Dermis microvascular lymphatic vessel endothelial cell (primary cell): ENCODE results near the gene ZNF416. TPM values are rescaled to one million over a fixed set of nuclear protein-coding genes. Genes with fewer than 3 reads are reported as not detected.

Source experiments
- DNase-seq, 2 donors: peaks; one replicate each; pipeline versions ENCODE4 v3.0.0 to v3.0.0-alpha.2; 2010; ENCODE audit warnings: low read depth in 2 of 2
- total RNA-seq: library from RNA; depleted of rRNA; stranded (reverse); fragments of >200 nt; gene quantifications from 2 replicates; pipeline ENCODE4 v1.2.1, GENCODE V29; 2014

ZNF416 gene
- total RNA-seq, 1 donor from 2014 or later = 2.7 TPM

DNA sequence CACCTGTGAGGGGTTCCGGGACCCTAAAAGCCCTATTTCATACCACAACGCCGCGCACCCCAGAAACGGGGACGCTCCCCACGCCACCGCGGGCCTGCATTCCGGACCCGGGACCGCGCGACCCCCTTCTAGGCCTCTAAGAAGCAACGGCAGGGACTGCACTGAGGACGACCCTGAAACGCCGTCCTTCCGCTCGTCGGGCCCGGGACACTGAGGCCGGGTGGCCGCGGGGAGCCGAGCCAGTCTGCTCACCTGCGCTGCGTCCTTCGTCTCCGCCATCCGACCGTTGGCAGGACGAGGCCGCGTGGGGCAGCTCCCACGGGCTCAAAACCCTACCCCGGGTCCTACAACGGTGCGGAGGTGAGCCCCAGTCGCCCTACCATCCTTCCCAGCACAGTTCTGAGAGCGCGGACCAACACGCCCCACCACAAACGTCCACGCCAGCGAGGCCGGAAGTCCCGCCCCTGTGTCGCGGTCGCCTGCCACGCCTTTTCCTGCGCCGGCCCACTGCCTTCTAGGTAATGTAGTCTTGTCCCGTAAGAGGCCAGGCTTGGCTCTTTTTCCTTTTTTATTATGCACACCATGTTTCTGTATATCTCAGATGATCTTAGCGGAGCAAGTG, 19.2 kb downstream of the ZNF416 start, which contains the start of gene ZNF550:
TSS of gene ZNF550 (minus strand) at position 460 of the 622 bp plus-strand sequence. CDS start at position 279, 181 bp downstream.
- DNase-seq = peak; percentile 72 to 91

DNA sequence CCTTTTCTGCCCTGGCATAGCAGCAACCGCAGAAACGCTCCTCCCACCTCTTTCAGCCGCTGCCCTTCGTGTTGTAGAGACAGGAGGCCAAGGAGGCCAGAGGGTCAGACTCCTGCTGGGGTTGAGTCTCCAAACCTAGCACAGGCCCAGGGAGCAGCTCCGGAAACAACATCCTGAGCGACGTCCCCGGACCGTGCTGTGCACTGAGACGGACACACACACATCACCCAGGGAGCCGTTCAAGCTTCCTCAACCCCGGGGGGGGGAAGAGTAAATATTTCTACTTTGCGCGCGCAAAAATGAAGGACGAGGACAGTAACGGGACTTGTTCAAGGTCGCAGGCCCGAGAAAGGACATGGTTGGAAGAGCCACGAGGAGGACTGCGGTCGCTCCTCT, 19.7 kb downstream of the ZNF416 start:
- DNase-seq = peak in 1 of 2 donors; percentile 28

GRCh38 chr19:57558525-57558924, 20.2 kb downstream of the ZNF416 start:
- peak in 1 of 2 donors; percentile 14 for DNase-seq

DNA sequence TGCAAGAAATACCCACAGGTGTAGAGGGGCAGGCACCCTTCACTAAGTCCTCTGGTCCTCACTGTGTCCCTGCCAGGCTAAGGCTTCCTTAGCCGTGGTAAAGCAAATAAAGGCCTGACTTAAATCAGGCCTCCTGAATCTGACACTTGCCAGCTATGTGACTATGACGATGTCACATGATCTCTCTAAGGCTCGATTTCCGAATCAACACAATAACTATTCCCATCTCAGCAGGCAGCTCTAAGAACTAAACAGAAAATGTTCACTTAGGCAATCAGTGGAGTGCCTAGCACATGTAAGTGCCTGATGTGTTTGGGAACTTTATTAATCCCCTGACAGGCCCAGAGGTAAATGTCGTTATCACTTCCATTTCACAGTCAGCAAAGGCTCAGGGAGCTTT, 21.1 kb downstream of the ZNF416 start:
- no peak for DNase-seq

DNA sequence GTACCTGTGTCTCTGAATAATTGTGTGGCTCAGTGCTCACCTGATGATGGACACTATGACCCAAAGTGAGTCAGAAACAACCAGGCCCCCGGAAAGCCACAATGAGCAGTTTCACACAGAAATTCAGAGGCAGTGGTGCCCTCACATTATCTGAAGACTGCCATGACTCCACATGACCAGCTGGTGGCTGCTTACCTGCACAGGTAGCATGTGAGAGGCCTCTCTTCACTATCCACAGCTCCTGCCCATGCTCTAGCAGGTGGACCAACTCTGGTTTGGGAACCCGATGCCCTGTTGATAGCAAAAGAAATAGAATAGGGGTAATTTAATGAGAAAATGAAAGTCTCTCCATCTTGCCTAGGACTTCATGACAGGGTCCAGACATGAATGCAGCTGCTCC, 26.3 kb downstream of the ZNF416 start:
- DNase-seq = no peak

GRCh38 chr19:57546513-57546912, 32.2 kb downstream of the ZNF416 start:
- no peak for DNase-seq

GRCh38 chr19:57537953-57538547, 40.7 kb downstream of the ZNF416 start:
- no peak for DNase-seq

DNA sequence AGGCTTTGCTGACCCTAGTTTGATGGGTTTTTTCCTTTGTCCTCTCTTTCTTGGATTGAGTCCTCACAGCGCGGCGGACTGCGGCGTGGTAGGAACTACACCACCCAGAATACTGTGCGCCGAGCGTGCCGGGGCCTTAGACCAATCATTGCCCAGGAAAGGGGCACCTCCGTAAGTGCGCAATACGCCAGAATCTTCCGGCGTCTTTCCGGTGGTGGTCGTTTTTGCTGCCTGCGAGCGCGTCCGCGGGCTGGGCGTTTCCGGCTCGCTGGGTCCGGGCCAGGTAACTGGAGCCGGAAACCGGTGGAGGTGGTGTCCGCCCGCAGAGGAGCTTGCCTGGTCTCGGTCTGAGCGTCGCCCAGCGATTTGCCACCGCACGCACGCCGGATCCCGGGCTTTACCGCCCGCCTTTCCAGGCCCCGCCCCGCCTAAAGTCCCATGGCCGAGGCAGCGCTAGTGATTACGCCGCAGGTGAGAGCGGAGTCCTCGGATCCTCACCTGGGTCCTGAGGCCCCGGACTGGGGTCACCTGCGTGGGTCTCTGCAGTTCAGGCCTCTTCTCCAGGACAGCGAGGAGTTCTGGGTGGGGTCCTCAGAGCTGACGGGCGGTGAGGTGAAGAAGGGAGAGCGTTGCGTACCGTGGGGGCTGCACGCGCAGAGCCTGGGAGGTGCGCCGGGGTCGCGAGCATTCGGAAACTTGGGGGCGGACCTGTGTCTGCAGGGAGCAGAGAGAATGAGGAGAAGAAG, 51.4 kb downstream of the ZNF416 start, which contains the start of gene ZNF549:
TSS of gene ZNF549 (plus strand) at position 221 of the 746 bp plus-strand sequence. CDS start at position 439, 218 bp downstream.
- DNase-seq = peak; percentile 87 to 90

Other genes starting within 250 kb of the ZNF416 start
- 8.1 and 10.7 TPM in 2 replicates for gene ZNF304, start 227.6 kb downstream of the ZNF416 start, total RNA-seq
- gene TRAPPC2B, start 215.4 kb downstream of the ZNF416 start, total RNA-seq = 8.0 and 11.1 TPM in 2 replicates
- gene ZNF547, start 215.4 kb downstream of the ZNF416 start, total RNA-seq = 2.3 and 3.0 TPM in 2 replicates
- gene ZNF548, start 189.1 kb downstream of the ZNF416 start, total RNA-seq = 8.0 and 13.5 TPM in 2 replicates
- gene ZNF17, start 167.8 kb downstream of the ZNF416 start, total RNA-seq = 9.8 and 10.9 TPM in 2 replicates
- gene ZNF749, start 143.6 kb downstream of the ZNF416 start, total RNA-seq = 8.5 and 11.5 TPM in 2 replicates
- 0.13 and 0.51 TPM in 2 replicates for gene VN1R1, start 121.8 kb downstream of the ZNF416 start, total RNA-seq
- gene ZNF772, start 101.3 kb downstream of the ZNF416 start, total RNA-seq = 13.1 and 14.7 TPM in 2 replicates
- gene ZNF419, start 91.2 kb downstream of the ZNF416 start, total RNA-seq = 7.7 and 14.9 TPM in 2 replicates
- 5.8 and 12.1 TPM in 2 replicates for gene ZNF773, start 79.0 kb downstream of the ZNF416 start, total RNA-seq
- gene ZNF549, start 51.6 kb downstream of the ZNF416 start, total RNA-seq = 2.8 and 4.9 TPM in 2 replicates
- 4.2 and 7.3 TPM in 2 replicates for gene ZNF550, start 19.0 kb downstream of the ZNF416 start, total RNA-seq
- gene ZIK1, start 5.2 kb upstream of the ZNF416 start, total RNA-seq = 3.9 and 7.7 TPM in 2 replicates
- 3.9 and 4.7 TPM in 2 replicates for gene ZNF530, start 21.0 kb upstream of the ZNF416 start, total RNA-seq
- 13.2 and 16.4 TPM in 2 replicates for gene ZNF134, start 35.3 kb upstream of the ZNF416 start, total RNA-seq
- 6.7 and 9.0 TPM in 2 replicates for gene ZNF211, start 54.3 kb upstream of the ZNF416 start, total RNA-seq
- not detected in 2 replicates for gene ZSCAN4, start 90.0 kb upstream of the ZNF416 start, total RNA-seq
- 5.4 and 8.5 TPM in 2 replicates for gene ZNF551, start 103.1 kb upstream of the ZNF416 start, total RNA-seq
- gene ZNF154, start 130.3 kb upstream of the ZNF416 start, total RNA-seq = 0.13 and 0.63 TPM in 2 replicates
- 5.0 and 5.7 TPM in 2 replicates for gene ZNF671, start 148.7 kb upstream of the ZNF416 start, total RNA-seq
- gene ZNF776, start 167.9 kb upstream of the ZNF416 start, total RNA-seq = 12.5 and 17.6 TPM in 2 replicates
- 10.1 and 12.9 TPM in 2 replicates for gene ZNF586, start 190.8 kb upstream of the ZNF416 start, total RNA-seq
- 7.2 and 7.5 TPM in 2 replicates for gene ZNF552, start 236.0 kb upstream of the ZNF416 start, total RNA-seq